LNCaP clone FGC (cell line): ENCODE results near the gene PRSS56.

Experiments used
- DNase-seq: peaks from one replicate; pipeline ENCODE4 v3.0.0-alpha.2; 2011; ENCODE audit warnings: low read depth
- H3K4me3 ChIP-seq: 2 replicates; pipeline ENCODE4 v1.5.1; 2011; ENCODE audit warnings: mild to moderate bottlenecking, low read depth, low read length, control low read depth
- TF ChIP-seq, protein P1 (sequence below): IDR thresholded peaks from 2 replicates; pipeline ENCODE4 v1.5.1; 2012; ENCODE audit warnings: mild to moderate bottlenecking; ENCODE audit not compliant: control insufficient read depth, insufficient read depth; ENCODE audit errors: extremely low read depth

The PRSS56 gene

DNA sequence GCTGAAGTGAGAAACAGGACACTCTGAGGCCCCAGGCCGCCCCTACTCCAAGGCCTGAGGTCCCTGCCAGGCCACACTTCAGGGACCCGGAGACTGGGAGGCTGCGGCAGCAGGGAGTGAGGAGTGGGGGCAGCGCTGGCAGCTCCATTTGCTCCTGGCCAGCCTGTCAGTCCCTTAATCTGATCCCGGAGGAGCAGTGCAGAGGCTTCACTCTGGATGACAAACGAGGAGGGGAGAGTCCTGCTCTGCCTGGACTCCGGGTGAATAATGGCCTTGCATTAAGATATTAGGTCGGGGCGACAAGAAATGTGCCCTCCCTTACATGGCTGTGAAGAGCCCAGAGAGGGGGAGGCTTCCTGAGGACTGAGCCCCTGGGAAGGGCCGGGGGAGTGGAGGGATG lies 14.3 kb upstream of the PRSS56 start:
- no peak overlapping the region for H3K4me3 ChIP-seq
- DNase-seq = no peak
- TF ChIP-seq, protein P1, sequence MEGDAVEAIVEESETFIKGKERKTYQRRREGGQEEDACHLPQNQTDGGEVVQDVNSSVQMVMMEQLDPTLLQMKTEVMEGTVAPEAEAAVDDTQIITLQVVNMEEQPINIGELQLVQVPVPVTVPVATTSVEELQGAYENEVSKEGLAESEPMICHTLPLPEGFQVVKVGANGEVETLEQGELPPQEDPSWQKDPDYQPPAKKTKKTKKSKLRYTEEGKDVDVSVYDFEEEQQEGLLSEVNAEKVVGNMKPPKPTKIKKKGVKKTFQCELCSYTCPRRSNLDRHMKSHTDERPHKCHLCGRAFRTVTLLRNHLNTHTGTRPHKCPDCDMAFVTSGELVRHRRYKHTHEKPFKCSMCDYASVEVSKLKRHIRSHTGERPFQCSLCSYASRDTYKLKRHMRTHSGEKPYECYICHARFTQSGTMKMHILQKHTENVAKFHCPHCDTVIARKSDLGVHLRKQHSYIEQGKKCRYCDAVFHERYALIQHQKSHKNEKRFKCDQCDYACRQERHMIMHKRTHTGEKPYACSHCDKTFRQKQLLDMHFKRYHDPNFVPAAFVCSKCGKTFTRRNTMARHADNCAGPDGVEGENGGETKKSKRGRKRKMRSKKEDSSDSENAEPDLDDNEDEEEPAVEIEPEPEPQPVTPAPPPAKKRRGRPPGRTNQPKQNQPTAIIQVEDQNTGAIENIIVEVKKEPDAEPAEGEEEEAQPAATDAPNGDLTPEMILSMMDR = no peak

DNA sequence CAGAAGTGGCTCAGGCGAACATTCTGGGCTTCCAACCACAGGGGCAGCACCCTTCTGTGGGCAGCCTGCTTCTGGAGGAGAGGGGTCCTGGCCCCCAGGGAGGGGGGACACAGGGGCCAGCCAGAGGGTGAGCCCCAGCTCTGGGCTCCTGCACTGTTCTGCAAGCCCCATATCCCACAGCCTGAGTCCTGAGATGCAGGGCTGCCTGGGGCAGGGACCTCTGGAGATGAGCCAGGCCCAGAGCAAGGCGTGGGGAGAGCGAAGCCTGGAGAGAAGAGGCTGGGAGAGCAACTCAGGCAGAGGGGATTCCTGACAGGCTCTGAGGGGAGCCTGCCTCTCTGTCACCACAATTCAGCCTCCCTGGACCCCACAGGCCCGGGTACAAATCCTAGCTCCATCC lies 13.5 kb upstream of the PRSS56 start:
- TF ChIP-seq, protein P1 = no peak
- no peak overlapping the region for H3K4me3 ChIP-seq
- DNase-seq = no peak

DNA sequence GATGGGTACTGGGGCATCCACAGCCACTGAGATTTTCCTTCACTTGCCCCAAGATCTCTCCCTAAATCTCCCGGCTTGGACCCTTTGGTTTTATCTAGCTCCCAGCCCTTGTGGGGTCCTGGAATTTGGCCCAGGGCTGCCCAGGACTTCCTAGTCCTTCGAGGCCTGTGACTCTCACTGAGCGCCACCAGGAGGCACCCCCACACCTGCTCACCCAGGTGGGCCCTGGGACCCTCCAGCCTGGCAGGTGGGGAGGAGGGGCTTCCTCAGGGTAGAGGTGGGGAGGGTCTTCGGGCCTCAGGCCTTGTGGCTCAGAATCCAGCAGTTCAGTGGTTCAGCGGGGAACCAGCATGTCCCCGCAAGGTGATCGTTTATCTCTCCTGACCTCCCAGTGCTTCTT lies 11.9 kb upstream of the PRSS56 start:
- TF ChIP-seq, protein P1 = no peak
- DNase-seq = no peak
- H3K4me3 ChIP-seq = no peak overlapping the region

DNA sequence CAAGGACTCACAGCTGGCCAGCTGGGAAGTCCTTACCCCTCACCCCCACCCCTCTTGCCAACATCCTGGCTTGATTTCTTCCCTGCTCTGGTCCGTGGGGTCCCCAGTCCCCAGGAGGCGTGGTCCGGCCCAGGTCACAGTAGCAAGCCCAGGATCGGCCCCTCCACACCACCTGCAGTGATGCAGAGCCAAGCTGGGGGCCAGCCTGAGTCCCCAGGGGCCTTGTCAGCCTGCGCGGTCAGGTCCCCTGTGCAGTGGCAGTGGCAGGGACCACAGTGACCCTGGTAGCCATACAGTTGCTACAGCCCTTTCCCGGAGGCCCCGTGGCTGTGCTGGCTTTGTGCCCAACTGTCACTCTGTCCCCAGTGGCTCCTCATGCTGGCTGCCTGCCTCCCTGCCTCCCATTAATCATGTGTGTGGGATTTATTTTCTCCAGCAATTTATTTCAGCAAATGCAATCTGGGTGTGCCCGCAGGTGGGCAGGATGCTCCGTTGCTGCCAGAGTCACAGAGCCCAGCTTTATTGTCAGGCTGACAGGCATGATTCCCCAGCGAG lies 8.8 kb upstream of the PRSS56 start:
- TF ChIP-seq, protein P1 = no peak
- DNase-seq = no peak

DNA sequence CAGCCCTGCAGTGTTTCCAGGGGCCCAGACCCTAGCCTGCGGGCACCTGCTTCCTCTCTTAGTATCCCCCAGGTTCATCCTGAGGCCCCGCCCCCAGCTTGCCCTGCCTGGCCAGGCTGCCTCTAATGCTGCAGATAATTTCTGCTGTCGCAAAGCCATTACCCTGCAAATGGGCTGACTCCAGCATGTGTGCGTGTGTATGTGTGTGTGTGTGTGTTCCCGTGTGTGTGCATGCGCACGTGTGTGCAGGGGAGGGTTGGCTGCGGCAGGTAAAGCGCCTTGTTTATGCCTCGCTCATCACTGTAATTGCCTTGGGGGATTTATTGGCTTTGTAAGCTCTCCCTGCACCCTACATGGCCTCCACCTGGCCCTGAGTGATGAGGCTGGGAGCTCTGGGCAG lies 7.6 kb upstream of the PRSS56 start:
- H3K4me3 ChIP-seq = no peak overlapping the region
- DNase-seq = no peak
- TF ChIP-seq, protein P1 = no peak

More for the DNA sequence above, 8.8 kb upstream of the PRSS56 start:
- no peak overlapping the region for H3K4me3 ChIP-seq

DNA sequence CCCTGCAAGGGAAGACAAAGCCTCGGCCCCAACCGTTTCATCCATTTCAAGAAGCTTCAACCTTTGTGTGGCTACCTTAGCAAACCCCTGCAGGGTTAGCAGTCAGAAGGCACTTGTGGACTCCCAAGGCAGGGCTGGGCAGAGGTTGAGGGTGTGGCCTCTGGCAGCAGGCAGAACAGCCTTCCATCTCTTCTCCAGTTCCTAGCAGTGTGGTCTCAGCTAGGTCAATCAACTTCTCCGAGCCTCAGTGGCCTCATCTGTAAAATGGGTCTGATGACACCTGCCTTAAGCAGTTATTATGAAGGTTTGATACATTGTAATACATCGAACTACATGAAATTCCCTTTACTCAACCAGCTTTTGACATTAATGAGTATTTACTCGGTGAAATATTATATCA lies 6.8 kb upstream of the PRSS56 start:
- no peak for DNase-seq
- TF ChIP-seq, protein P1 = no peak
- H3K4me3 ChIP-seq = no peak overlapping the region

DNA sequence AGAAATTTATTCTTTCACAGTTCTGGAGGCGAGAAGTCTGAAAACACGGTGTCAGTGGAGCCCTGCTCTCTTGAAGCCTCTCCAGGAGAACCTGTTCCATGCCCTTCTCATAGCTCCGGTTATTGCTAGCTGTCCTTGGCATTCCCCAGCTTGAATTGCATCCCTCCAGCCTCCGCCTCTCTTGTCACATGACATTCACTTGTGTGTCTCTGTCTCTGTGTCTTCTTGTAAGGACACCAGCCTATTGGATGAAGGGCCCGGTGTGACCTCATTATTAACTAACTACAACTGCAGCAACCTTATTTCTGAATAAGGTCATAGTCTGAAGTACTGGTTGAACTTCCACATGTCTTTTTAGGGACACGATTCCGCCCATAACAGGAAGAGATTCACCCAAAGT lies 4.5 kb upstream of the PRSS56 start:
- no peak overlapping the region for H3K4me3 ChIP-seq
- TF ChIP-seq, protein P1 = no peak

More for the DNA sequence above, 4.5 kb upstream of the PRSS56 start:
- no peak for DNase-seq
